ENCODE measurements around the gene AATK.

The AATK gene, protein sequence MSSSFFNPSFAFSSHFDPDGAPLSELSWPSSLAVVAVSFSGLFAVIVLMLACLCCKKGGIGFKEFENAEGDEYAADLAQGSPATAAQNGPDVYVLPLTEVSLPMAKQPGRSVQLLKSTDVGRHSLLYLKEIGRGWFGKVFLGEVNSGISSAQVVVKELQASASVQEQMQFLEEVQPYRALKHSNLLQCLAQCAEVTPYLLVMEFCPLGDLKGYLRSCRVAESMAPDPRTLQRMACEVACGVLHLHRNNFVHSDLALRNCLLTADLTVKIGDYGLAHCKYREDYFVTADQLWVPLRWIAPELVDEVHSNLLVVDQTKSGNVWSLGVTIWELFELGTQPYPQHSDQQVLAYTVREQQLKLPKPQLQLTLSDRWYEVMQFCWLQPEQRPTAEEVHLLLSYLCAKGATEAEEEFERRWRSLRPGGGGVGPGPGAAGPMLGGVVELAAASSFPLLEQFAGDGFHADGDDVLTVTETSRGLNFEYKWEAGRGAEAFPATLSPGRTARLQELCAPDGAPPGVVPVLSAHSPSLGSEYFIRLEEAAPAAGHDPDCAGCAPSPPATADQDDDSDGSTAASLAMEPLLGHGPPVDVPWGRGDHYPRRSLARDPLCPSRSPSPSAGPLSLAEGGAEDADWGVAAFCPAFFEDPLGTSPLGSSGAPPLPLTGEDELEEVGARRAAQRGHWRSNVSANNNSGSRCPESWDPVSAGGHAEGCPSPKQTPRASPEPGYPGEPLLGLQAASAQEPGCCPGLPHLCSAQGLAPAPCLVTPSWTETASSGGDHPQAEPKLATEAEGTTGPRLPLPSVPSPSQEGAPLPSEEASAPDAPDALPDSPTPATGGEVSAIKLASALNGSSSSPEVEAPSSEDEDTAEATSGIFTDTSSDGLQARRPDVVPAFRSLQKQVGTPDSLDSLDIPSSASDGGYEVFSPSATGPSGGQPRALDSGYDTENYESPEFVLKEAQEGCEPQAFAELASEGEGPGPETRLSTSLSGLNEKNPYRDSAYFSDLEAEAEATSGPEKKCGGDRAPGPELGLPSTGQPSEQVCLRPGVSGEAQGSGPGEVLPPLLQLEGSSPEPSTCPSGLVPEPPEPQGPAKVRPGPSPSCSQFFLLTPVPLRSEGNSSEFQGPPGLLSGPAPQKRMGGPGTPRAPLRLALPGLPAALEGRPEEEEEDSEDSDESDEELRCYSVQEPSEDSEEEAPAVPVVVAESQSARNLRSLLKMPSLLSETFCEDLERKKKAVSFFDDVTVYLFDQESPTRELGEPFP (N-terminal part only)

DNA sequence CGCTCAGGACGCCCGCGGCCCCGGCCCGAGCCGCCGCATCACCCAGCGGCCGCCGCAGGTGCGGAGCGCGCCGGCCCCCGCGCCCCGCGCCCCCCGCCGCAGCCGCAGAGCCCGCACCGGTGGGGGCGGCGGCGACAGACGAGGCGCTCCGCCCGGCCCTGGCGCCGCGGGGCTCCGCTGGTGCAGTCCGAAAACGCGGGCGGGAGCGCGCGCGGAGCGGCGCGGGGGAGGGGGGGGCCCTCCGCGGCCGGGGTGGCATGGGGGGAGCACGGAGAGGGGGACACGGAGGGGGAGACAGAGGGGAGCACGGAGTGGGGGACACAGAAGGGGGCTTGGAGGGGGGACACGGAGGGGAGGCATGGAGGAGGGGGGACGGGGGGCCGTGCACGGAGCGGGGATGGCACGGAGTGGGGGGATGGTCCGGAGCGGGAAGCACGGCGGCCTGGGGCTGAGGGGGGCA is at the start of gene AATK:
Gene AATK, minus strand, starts transcription at position 189 of the 460 bp plus-strand sequence. CDS start 229 bp downstream, outside the sequence.
- DNase-seq (ENCODE audit: low spot score): no peak

DNA sequence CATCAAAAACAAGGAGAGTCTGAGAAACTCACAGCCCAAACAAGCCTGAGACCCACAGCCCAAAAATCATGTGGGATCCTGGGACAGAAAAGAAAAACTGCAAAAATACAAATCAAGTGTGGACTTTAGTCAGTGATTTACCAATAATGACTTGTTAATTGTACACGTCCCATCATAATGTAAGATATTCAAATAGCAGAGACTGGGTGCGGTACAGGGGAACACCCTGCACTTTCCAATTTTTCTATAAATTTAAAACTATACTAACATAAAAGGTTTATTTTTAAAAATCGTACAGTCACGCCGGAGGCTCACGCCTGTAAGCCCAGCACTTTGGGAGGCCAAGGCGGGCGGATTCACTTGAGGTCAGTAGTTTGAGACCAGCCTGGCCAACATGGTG is 48.0 kb upstream of the AATK start:
- DNase-seq (ENCODE audit: low spot score): no peak

GRCh38 chr17:81212365-81212764 is 46.3 kb upstream of the AATK start:
- no peak for DNase-seq (ENCODE audit: low spot score)

- DNase-seq (ENCODE audit: low spot score): no peak
These were observed 44.8 kb upstream of the AATK start for GRCh38 chr17:81210868-81211267.

GRCh38 chr17:81210466-81210865 is 44.4 kb upstream of the AATK start:
- no peak for DNase-seq (ENCODE audit: low spot score)

DNA sequence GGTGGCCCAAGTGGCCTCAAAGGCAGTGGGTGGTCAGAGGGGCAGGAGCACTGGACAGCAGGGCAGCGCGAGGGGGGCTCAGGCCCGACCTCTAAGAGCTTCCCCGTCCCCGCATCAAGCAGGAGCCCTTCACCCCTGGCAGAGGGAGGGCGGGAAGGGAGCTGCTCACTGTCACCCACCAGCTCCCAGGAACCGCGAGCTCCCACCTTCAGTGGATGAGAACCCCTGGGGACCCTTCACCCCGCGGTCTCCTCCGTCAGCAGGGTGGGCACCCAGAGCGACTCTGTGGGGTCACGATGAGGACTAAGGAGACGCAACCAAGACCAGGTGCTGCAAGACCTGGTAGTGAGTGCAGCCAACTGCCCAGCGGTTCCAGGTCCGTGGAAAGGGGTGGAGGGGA is 43.1 kb upstream of the AATK start:
- no peak for DNase-seq (ENCODE audit: low spot score)

DNA sequence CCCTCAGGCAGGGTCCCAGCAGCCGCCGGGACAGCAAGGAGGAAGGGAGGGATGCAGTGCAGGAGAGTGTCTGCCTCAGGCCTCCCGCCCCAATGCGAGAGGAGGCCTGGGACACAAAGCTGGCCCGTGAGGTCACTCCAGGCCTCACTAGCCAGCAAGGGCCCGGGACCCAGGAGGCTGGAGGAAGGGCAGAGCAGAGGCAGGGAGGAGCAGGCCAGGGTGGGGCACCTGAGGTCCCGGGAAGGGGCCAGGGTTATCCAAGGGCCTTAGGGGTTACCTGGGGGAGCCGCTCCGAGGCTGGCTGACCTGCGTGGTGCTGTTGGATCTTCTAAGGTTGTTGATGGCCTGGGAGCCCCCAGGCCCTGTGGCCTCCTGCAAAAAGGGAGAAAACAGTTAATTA is 42.6 kb upstream of the AATK start:
- DNase-seq (ENCODE audit: low spot score): no peak

DNA sequence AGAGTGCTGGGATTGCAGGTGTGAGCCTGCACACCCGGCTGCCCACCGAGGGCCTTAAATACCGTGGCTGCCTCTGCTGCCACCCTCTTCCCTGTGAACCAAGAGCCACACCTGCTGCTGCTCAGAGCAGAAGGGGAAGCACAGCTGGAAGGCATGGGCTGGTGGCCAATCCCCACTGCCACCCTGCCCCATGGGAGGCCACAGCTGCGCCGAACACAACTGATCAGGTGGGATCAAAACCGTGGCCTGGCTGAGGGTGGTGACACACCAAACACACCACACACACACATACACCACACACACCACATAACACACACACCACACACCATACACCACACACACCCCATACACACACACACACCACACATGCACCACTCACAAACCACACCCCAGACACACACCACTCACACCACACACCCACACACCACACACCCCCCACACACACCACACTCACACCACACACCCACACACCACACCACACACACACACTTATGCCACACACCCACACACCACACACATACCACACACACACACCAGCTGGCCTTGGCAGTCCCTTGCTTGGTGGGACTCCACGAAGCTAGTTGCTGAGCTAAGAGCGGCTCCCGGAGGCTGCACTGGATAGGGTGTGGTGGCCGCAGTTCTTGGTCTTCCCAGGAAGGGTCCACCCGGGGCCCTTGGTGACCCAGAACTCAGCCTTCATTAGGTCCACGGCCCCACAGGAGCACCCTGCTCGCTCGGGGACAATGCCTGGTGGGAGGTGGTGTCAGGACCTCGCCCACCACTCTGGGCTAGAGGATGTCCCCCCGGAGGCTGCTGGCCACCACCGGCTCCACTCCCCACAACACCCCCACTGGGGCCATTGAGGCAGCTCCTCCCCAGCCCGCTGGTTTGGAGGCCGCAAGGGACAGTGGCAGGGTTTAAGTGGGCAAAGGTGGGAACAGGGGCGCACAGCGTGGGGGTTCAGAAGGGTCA is 41.9 kb upstream of the AATK start:
- no peak for DNase-seq (ENCODE audit: low spot score)

GRCh38 chr17:81206657-81207056 is 40.6 kb upstream of the AATK start:
- no peak for DNase-seq (ENCODE audit: low spot score)

- DNase-seq (ENCODE audit: low spot score): no peak
These were observed 40.1 kb upstream of the AATK start for GRCh38 chr17:81206166-81206565.

GRCh38 chr17:81204578-81204977 is 38.6 kb upstream of the AATK start:
- no peak for DNase-seq (ENCODE audit: low spot score)

GRCh38 chr17:81203136-81203535 is 37.1 kb upstream of the AATK start:
- DNase-seq (ENCODE audit: low spot score): no peak

DNA sequence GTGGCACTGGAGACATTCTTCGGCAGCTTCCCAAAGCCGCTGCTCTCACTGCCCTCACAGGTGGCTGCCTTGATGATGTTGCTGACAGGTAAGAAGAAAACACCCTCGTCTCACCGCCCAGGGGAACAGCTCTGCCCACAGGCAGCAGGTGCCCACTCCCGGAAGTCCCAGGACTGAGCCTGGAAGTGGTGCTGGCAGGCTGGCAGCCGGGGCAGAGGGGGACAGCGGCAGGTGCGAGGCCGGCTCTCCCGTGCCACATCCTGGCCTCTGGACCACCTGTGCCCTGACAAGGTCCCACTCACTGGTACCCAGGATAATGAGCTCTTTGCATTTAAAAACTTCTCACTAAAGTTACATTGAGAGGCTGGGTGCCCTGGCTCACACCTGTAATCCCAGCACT is 36.3 kb upstream of the AATK start:
- no peak for DNase-seq (ENCODE audit: low spot score)

GRCh38 chr17:81200695-81201580 is 34.9 kb upstream of the AATK start:
- DNase-seq (ENCODE audit: low spot score): peak; percentile 8

- no peak for DNase-seq (ENCODE audit: low spot score)
These were observed 34.2 kb upstream of the AATK start for GRCh38 chr17:81200201-81200600.

GRCh38 chr17:81199482-81199830 is 33.4 kb upstream of the AATK start:
- no peak for DNase-seq (ENCODE audit: low spot score)

DNA sequence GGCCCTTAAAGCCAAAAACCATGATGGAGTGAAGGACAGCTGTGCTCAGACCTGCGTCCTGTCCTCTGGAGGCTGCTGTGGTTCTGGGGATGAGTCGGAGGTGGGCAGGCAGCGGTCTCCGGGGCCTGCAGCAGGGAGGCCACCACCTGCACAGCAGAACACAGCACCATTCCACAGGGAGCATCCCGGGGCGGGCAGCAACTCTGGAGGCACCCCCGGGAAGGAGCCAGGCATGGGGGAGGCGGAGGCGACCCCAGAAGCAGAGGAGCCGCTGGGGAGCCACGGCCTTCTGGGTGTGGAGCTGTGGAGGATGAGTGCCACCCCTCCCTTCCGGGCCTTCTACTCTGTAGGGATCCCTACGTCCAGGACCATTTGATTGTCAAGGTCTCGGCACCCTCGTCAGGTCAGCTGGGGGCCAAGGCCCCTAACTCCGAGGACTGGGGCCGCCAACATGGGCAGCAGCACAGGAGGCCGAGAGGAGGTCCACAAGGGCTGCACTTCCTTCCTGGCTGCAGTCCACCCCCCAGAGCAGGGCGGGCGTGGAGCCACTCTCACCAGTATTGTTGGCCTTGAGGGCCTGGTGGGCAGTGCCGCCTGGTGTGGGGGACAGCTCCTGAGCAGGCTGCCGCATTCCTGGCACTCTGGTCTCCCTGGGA is 32.9 kb upstream of the AATK start:
- no peak for DNase-seq (ENCODE audit: low spot score)

DNA sequence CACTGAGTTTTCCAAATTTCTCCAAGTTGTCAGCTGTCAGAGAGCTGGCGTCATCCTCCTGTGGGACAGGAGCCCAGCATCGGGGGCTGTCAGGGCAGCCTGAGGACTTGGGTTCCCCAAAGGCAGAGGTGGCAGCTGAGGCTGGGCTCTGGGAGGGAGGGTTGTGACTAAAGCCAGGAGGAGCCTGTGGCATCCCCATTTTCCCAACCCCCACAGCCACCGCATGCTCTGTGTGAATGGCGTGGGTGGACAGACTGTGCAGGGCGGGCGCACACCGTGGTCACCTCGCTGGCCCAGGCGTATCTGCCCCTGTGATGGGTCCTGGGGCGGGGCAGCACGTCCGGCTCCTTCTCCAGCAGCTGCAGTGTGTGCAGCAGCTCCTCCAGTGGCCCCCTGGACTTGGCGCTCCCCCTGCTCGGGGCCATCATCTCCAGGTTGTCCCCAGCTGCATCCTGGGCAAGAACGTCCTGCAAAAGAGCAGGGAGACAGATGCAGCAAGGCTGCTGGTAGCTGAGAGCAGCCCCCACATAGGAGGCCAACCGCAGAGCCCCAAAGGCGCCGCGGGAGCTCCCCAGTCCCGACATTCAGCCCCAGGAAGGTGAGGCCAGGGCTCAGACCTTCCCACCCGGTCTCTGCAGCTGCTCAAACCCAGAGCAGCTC is 31.9 kb upstream of the AATK start:
- DNase-seq (ENCODE audit: low spot score): no peak

DNA sequence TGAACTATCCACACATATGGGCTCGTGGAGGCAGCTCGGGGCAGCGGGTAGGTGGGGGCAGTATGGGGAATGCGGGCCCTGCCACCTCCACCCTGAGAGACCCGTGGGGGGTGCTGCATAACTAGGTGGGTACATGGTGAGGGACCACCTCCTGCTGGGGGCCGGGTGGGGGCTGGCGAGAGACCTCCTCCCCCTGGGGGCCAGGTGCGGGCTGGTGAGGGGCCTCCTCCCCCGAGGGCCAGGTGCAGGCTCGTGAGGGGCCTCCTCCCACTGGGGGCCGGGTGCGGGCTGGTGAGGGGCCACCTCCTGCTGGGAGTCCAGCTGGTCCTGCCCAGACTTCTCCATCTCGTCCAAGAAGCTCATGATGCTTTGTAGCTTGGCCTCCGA is 31.4 kb upstream of the AATK start:
- no peak for DNase-seq (ENCODE audit: low spot score)

All from CD4-positive, alpha-beta T cell treated with Interleukin-2 at 100 ng/mL for 4 hours (primary cell).